ENCODE results near the gene GNA15. TPM values are rescaled to one million over a fixed set of nuclear protein-coding genes. Genes with fewer than 3 reads are reported as not detected.
"Not testable (repeated sequence)": the region's sequence is repeated elsewhere in the genome, so short reads cannot be mapped to it uniquely, and the experiment has no call there.

Gene GNA15
- total RNA-seq, 1 donor from 2014 or later = 1.0 TPM

- no peak for ATAC-seq
- no peak for DNase-seq (ENCODE audit: low spot score)
Observed at GRCh38 chr19:3189702-3190469, 54.1 kb downstream of the GNA15 start.

- DNase-seq (ENCODE audit: low spot score) = no peak
- no peak for ATAC-seq
Observed at GRCh38 chr19:3190470-3190770, 54.6 kb downstream of the GNA15 start.

- DNase-seq (ENCODE audit: low spot score) (no peak), ATAC-seq (no peak)
Observed at GRCh38 chr19:3190921-3191805, 55.3 kb downstream of the GNA15 start.

- not testable (repeated sequence) for ATAC-seq; DNase-seq (ENCODE audit: low spot score)
Observed at GRCh38 chr19:3191806-3192104, 55.9 kb downstream of the GNA15 start.

- ATAC-seq (no peak), DNase-seq (ENCODE audit: low spot score) (no peak)
Observed at GRCh38 chr19:3192228-3192635, 56.4 kb downstream of the GNA15 start.

GRCh38 chr19:3192684-3193083 is 56.9 kb downstream of the GNA15 start:
- DNase-seq (ENCODE audit: low spot score) (no peak), ATAC-seq (no peak)

- ATAC-seq = no peak
- no peak for DNase-seq (ENCODE audit: low spot score)
Observed at GRCh38 chr19:3193256-3194105, 57.6 kb downstream of the GNA15 start.

- no peak for ATAC-seq
- no peak for DNase-seq (ENCODE audit: low spot score)
Observed at GRCh38 chr19:3194106-3195087, 58.6 kb downstream of the GNA15 start.

GRCh38 chr19:3196064-3196932 is 60.5 kb downstream of the GNA15 start:
- no peak for DNase-seq (ENCODE audit: low spot score)
- ATAC-seq = no peak

- no peak for ATAC-seq
- no peak for DNase-seq (ENCODE audit: low spot score)
Observed at GRCh38 chr19:3196933-3197205, 61.0 kb downstream of the GNA15 start.

GRCh38 chr19:3198901-3199700 is 63.3 kb downstream of the GNA15 start:
- DNase-seq (ENCODE audit: low spot score) (no peak), ATAC-seq (no peak)

- DNase-seq (ENCODE audit: low spot score) (no peak), ATAC-seq (no peak)
Observed at GRCh38 chr19:3201072-3201700, 65.4 kb downstream of the GNA15 start.

GRCh38 chr19:3201911-3202310 is 66.1 kb downstream of the GNA15 start:
- DNase-seq (ENCODE audit: low spot score) = no peak
- no peak for ATAC-seq

- DNase-seq (ENCODE audit: low spot score) = no peak
- no peak for ATAC-seq
Observed at GRCh38 chr19:3202346-3202745, 66.5 kb downstream of the GNA15 start.

- DNase-seq (ENCODE audit: low spot score); ATAC-seq: not testable (repeated sequence)
Observed at GRCh38 chr19:3202895-3203294, 67.1 kb downstream of the GNA15 start.

- ATAC-seq = no peak
- DNase-seq (ENCODE audit: low spot score) = no peak
Observed at GRCh38 chr19:3203805-3204645, 68.2 kb downstream of the GNA15 start.

GRCh38 chr19:3204646-3205275 is 68.9 kb downstream of the GNA15 start:
- DNase-seq (ENCODE audit: low spot score) (no peak), ATAC-seq (no peak)

All from left lobe of liver (tissue), 2 donors.